ENCODE data around the gene MEI1. TPM values are rescaled to one million over a fixed set of nuclear protein-coding genes. Genes with fewer than 3 reads are reported as not detected.

The MEI1 gene
- total and polyA plus RNA-seq, 2 of the 4 experiments (the other 2 are of a cell fraction) = 0.90 to 2.6 TPM

DNA sequence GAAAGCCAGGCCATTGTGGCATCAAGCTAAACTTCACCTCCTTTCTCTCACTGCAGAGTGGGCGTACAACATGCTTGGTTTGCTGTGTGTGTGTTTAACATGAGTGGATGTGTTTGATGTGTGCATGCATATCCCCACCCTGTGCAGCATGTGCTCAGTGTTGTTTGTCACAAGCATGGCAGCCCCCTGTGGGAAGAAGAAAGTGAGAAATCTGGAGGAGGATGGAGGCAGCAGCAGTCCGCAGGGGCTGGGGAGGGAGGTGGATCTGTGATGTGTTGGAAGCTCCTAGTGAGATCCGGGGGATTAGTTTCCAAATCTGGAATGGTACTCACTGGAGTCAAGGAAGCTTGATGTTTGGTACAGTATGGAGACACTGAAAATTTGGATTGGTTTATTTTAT, 77.1 kb downstream of the MEI1 start:
- no peak overlapping the region for H3K4me2 ChIP-seq (ENCODE audit: low read depth, low read length)
- no peak overlapping the region for H3K56ac ChIP-seq (ENCODE audit: extremely low read depth, insufficient read depth, low read length)
- H4K91ac ChIP-seq (ENCODE audit: insufficient read depth, low read depth, low read length) = no peak overlapping the region
- H3K36me3 ChIP-seq (ENCODE audit: control insufficient read depth, insufficient read depth, low read length) = no peaks in the 10 kb centered on the region
- ATAC-seq (ENCODE audit: low read depth) = no peak
- no peaks in the 10 kb centered on the region for H3K9me1 ChIP-seq (ENCODE audit: insufficient read depth, low read length)
- no peak overlapping the region for H2BK15ac ChIP-seq (ENCODE audit: low read depth, low read length)
- no peak overlapping the region for H4K8ac ChIP-seq (ENCODE audit: low read depth in 2 of 2, low read length in 2 of 2)
- dilution Hi-C loops (cut with HindIII; ENCODE audit: low sequenced_read_pairs, unreplicated experiment) = no loop called here
- in situ Hi-C loops (cut with MboI; ENCODE audit: low sequenced_read_pairs) = no loop called here
- no CpG with 5 or more reads among the region's 3 CpGs for WGBS, 2 experiments (ENCODE audit: extremely low coverage in 2 of 2, insufficient read length in 1 of 2)
- no peak overlapping the region for H2BK20ac ChIP-seq (ENCODE audit: low read depth, low read length)
- peaks cover 6% of the 10 kb centered on the region for H3K27me3 ChIP-seq (ENCODE audit: control insufficient read depth, insufficient read depth, low read length)
- no peaks in the 10 kb centered on the region for H4K20me1 ChIP-seq (ENCODE audit: insufficient read depth, low read length)
- H4K5ac ChIP-seq (ENCODE audit: low read depth, low read length) = no peak overlapping the region
- no TSS peak for BruUV-seq (replicated peaks)
- no peak overlapping the region for H2BK5ac ChIP-seq (ENCODE audit: low read depth, low read length, poor library complexity, severe bottlenecking)
- H2BK120ac ChIP-seq (ENCODE audit: low read depth, low read length) = no peak overlapping the region
- H3K79me1 ChIP-seq (ENCODE audit: low read depth in 1 of 2, low read length in 2 of 2) = no peaks in the 10 kb centered on the region
- ChIA-PET CTCF (no interaction called here), POLR2A (ENCODE audit: unreplicated experiment) (no interaction called here)
- H2AK9ac ChIP-seq (replicated peaks; ENCODE audit: low read depth, low read length, poor library complexity) = no peak overlapping the region
- H2AK5ac ChIP-seq (ENCODE audit: low read depth, low read length) = no peak overlapping the region
- H3K4ac ChIP-seq (ENCODE audit: low read depth, low read length) = no peak overlapping the region
- no peak overlapping the region for H3K9ac ChIP-seq (ENCODE audit: low read depth, low read length)
- no peak overlapping the region for H2AFZ ChIP-seq (replicated peaks; ENCODE audit: low read length, poor library complexity)
- H3K9me3 ChIP-seq (ENCODE audit: control insufficient read depth, insufficient read depth, low read length) = no peaks in the 10 kb centered on the region
- H3K27ac ChIP-seq (ENCODE audit: insufficient read depth, low read length) = no peak overlapping the region
- no peaks in the 10 kb centered on the region for H3K4me1 ChIP-seq (ENCODE audit: control insufficient read depth, insufficient read depth, low read length)
- H3K4me3 ChIP-seq (ENCODE audit: insufficient read depth, low read depth, low read length) = no peak overlapping the region
- intact Hi-C loops (cut with micrococcal nuclease) = no loop called here
- H3K23ac ChIP-seq (ENCODE audit: low read depth, low read length) = no peak overlapping the region
- TF ChIP-seq BHLHE40 (IDR thresholded peaks at IDR 0.05; ENCODE audit: low read depth, low read length) (no peak), MAFK (IDR thresholded peaks at IDR 0.05; ENCODE audit: low read depth, low read length) (no peak), CEBPB (IDR thresholded peaks at IDR 0.05; ENCODE audit: low read depth, low read length) (no peak), CHD1 (IDR thresholded peaks at IDR 0.05; ENCODE audit: low read depth, low read length) (no peak), RAD21 (IDR thresholded peaks at IDR 0.05; ENCODE audit: low read length) (no peak)
- H3K18ac ChIP-seq (ENCODE audit: low read depth, low read length) = no peak overlapping the region
- H3K14ac ChIP-seq (replicated peaks; ENCODE audit: low read depth, low read length) = no peak overlapping the region
- DNase-seq = no peak
